GM12865 (cell line): Measurements from ENCODE around the gene F3.
A peak's percentile ranks its signal among the peaks of the same experiment; 100 is the strongest.

Experiments
- DNase-seq: peaks from one replicate; pipeline ENCODE4 v3.0.0; 2010; ENCODE audit warnings: low read depth
- H3K4me3 ChIP-seq: 2 replicates; pipeline ENCODE4 v1.5.1; 2011; ENCODE audit warnings: mild to moderate bottlenecking, low read depth, low read length, control low read depth
- TF ChIP-seq, protein P1 (sequence below): IDR thresholded peaks from 2 replicates; pipeline ENCODE4 v1.5.1; 2011; ENCODE audit warnings: low read length, control low read depth, low read depth, inconsistent platforms; ENCODE audit not compliant: insufficient read depth; ENCODE audit errors: missing control alignments

F3 gene

GRCh38 chr1:94543001-94543400, 1.4 kb upstream of the F3 start:
- TF ChIP-seq, protein P1, sequence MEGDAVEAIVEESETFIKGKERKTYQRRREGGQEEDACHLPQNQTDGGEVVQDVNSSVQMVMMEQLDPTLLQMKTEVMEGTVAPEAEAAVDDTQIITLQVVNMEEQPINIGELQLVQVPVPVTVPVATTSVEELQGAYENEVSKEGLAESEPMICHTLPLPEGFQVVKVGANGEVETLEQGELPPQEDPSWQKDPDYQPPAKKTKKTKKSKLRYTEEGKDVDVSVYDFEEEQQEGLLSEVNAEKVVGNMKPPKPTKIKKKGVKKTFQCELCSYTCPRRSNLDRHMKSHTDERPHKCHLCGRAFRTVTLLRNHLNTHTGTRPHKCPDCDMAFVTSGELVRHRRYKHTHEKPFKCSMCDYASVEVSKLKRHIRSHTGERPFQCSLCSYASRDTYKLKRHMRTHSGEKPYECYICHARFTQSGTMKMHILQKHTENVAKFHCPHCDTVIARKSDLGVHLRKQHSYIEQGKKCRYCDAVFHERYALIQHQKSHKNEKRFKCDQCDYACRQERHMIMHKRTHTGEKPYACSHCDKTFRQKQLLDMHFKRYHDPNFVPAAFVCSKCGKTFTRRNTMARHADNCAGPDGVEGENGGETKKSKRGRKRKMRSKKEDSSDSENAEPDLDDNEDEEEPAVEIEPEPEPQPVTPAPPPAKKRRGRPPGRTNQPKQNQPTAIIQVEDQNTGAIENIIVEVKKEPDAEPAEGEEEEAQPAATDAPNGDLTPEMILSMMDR: no peak
- DNase-seq: no peak
- H3K4me3 ChIP-seq: no peak overlapping the region

DNA sequence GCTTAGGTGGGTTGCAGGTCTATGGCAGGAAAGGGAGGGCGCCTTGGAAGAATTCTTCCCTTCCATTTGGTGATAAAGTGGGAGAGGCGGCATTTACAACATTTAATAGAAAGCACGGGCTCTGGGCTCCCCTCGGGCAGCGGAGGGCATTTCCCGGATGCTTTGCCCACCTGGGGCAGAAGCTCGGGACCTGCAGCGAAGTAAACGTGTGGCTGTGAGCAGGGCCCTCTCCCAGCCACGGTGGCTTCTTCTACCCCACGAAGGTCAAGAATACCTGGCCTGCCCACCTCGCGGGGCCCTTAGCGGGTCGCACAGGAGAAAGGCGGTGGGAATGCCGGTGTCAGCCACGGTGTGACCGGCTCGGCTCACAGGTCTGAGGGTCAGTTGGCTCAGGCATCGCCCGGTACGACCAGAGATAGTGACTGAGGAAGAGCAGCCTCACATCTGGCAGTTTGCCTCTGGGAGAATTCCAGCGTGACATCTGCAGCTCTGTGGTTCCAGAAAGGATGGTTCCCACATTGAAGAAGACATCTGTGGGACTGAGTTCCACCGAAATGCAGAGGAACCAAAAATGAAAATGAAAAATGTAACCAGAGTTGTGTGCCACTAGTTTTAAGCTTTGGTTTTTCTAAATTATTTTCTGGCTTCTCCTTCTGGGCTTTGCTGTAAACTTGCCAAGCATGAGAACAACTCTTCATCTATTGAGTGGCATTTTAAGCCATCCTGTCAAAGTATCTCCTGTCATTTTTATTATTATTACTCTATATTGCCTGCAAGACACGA, 720 bp upstream of the F3 start:
- peak; percentile 1 for DNase-seq
- TF ChIP-seq, protein P1: no peak
- peak overlapping the region; percentile 44 for H3K4me3 ChIP-seq

DNA sequence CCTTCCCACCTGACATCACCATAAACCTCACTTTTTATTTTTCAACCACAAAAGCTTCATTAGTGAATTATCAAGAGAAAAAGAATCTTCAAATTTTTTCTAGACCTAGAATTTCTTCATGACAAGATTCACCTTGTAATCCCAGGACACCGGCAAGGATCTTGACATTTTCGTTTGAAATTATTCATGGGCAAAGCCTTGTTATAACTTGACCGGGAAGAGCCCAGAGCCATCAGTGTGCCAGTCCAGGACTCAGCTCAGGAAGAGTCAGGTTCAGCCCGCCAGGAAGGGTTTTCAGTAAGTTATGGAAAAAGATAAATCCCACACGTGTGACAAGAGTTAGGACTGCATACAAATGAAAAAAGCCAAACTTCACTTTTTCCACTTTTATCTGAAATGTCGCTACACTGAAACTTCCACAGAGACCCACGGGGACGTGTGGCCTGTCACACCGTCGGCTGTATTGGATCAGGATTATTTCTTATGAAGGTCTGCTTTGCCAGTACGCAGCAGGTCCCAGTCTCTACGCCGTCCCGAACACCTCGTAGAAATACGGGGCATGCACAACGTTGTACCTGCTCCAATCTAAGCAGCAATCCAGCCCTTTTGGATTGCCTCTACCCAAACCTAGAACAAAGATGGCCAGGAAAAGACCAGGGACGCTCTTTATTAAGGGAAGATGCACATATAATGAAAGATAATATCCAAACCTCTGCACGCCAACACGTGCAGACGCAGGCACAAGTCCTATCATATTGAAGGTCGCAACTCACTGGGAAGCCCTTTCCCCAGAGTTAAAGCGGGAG, 916 bp downstream of the F3 start:
- no peak for DNase-seq
- H3K4me3 ChIP-seq: peak overlapping the region; percentile 36; the same call in 1 of the 2 replicates
- TF ChIP-seq, protein P1: no peak

- TF ChIP-seq, protein P1: no peak
- no peak for DNase-seq
- no peak overlapping the region for H3K4me3 ChIP-seq
Measured at GRCh38 chr1:94539496-94539895, 2.1 kb downstream of the F3 start.

- TF ChIP-seq, protein P1: no peak
- no peak overlapping the region for H3K4me3 ChIP-seq
- no peak for DNase-seq
Measured at GRCh38 chr1:94538243-94538827, 3.2 kb downstream of the F3 start.

DNA sequence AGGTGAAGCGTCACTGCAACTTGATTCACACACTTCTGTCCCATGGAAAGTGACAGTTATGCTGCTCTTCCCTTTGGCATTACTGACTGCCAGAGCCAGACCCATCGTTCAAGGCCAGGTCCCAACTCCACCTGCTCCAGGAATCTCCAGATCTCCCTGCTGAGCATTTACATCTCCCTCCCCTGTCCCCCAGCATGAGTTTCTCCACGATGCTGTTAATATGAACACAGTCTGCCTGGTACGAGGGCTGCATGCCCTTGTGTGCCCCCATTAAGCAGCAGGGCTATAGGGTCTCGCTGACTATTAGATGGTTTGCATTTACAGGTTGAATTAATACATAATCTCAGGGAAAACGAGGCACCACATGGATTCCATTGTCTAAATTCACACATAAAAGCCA, 4.3 kb downstream of the F3 start:
- no peak overlapping the region for H3K4me3 ChIP-seq
- no peak for DNase-seq
- TF ChIP-seq, protein P1: no peak
